Subcutaneous abdominal adipose tissue (tissue), 5 donors: ENCODE data around the gene ANKRD9.
A peak's percentile ranks its signal among the peaks of the same experiment; 100 is the strongest.

Experiments
- H3K27ac ChIP-seq: one replicate; pipeline ENCODE4 v1.7.0; 2013; ENCODE audit warnings: low read depth, mild to moderate bottlenecking, inconsistent platforms, low read length, moderate library complexity
- H3K27me3 ChIP-seq, 5 donors: one replicate each; pipeline ENCODE4 v1.7.0; 2013; ENCODE audit warnings: low read length in 5 of 5, inconsistent platforms in 1 of 5; ENCODE audit not compliant: control insufficient read depth in 5 of 5, insufficient read depth in 4 of 5
- H3K36me3 ChIP-seq, 5 donors: one replicate each; pipeline ENCODE4 v1.7.0; 2013; ENCODE audit warnings: low read length in 5 of 5; ENCODE audit not compliant: control insufficient read depth in 5 of 5, insufficient read depth in 5 of 5
- H3K4me1 ChIP-seq, 5 donors: one replicate each; pipeline ENCODE4 v1.7.0; 2013; ENCODE audit warnings: low read length in 5 of 5, mild to moderate bottlenecking in 3 of 5, moderate library complexity in 1 of 5; ENCODE audit not compliant: control insufficient read depth in 5 of 5, insufficient read depth in 5 of 5
- H3K4me3 ChIP-seq, 5 donors: one replicate each; pipeline ENCODE4 v1.7.0; 2013; ENCODE audit warnings: low read length in 5 of 5, low read depth in 1 of 5
- H3K9ac ChIP-seq, 5 donors: one replicate each; pipeline ENCODE4 v1.7.0; 2013; ENCODE audit warnings: low read length in 5 of 5, mild to moderate bottlenecking in 4 of 5, moderate library complexity in 3 of 5
- H3K9me3 ChIP-seq, 5 donors: one replicate each; pipeline ENCODE4 v1.7.0; 2013; ENCODE audit warnings: low read length in 5 of 5; ENCODE audit not compliant: control insufficient read depth in 5 of 5
- donor health status: healthy.
- donor health status: healthy.
- donor health status: healthy.
- donor health status: healthy.
- donor health status: healthy.

The ANKRD9 gene

DNA sequence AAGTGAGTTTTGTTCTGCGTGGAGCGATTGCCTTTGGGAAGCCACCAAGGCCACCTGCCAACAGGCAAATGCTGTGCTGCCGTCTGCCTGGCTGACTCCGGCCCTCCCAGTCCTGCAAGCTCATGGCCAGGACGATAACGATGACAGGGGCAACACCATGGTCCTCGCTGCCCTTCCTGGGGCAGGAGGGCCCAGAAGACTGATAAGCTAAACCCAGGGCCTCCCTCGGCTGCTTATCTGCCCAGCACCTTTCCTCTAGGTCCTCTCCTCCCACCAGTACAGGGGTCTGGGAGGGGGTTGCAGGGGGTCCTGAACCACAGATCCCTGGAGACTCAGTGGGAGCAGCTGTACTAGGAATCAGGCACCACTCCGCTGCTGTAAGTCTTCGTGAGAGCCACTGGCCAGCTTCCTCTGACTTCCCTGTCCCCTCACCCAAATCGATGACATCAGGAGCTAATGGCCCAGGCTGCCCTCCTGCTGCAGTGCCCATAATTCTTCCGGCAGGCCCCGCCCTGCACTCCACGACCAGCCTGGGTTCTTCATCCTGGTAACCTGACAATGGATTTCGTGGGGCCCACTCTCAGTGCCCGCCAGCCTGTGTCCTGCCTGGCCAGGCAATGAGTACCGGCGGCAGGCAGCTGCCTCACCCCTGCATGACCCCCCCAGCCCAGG is 5.1 kb downstream of the ANKRD9 start:
- no peak overlapping the region for H3K4me3 ChIP-seq
- no peak overlapping the region for H3K9ac ChIP-seq
- H3K27ac ChIP-seq: no peak overlapping the region

DNA sequence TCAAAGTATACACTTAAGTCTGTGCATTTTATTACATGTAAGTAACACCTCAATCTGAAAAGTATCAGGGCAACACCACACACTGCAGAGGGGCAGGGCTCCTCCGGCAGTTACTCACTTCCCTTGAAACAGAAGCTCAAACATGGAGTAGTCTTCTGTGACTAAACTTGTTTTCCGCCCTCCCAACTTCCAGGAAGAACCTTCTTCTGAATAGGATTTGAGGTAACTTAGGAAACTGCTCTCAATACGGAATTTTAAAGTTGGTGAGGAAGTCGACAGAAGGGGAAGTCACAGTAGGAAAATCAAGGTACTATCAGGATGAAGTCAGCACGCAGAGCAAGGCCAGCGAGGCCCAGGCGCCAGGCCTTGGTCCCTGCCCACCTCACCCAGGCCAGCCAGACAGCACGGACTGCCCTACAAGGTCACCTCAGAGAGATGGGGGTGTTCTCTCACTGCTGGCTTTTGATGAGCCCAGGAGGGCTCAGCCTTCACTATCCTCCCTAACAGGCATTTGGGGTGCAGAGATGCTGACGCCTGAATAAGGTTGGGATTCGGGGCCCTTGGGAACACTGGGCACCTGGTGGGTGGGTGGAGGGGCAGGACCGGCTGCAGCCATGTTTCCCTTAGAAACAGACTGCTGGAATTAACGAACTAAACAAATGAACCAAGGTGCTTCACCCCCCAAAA is 5.8 kb downstream of the ANKRD9 start:
- Histone ChIP-seq H3K4me3 (no peak overlapping the region), H3K27ac (no peak overlapping the region), H3K9me3 (no peaks in the 10 kb centered on the region), H3K36me3 (peaks cover 0 to 30% (median 12%) of the 10 kb centered on the region in 5 donors), H3K27me3 (no peaks in the 10 kb centered on the region), H3K9ac (no peak overlapping the region), H3K4me1 (peaks cover 0 to 26% (median 14%) of the 10 kb centered on the region in 5 donors)

More for the DNA sequence above, 5.1 kb downstream of the ANKRD9 start:
- no peaks in the 10 kb centered on the region for H3K9me3 ChIP-seq
- H3K36me3 ChIP-seq: peaks cover 0 to 24% (median 8%) of the 10 kb centered on the region in 5 donors
- H3K27me3 ChIP-seq: no peaks in the 10 kb centered on the region
- peaks cover 0 to 27% (median 17%) of the 10 kb centered on the region in 5 donors for H3K4me1 ChIP-seq

DNA sequence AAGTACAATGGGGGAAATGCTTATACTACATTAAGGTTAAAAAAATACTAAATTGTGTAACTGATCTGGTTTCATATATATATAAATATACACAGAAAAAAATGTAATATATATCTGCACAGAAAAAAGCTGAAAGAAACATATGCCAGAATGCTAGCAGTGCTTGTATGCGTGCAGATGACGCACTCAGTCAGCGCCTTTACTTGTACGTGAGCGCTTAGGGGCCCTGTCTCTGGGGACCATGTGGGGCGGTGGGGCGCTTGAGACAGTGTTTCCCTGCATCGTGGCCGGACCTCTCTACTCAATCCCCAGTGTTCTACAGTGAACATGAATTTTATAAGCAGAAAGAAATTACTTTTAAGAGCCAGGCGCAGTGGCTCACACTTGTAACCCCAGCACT is 7.0 kb downstream of the ANKRD9 start:
- Histone ChIP-seq H3K9me3 (no peaks in the 10 kb centered on the region), H3K27me3 (no peaks in the 10 kb centered on the region), H3K27ac (no peak overlapping the region), H3K4me1 (peaks cover 0 to 16% (median 11%) of the 10 kb centered on the region in 5 donors), H3K4me3 (no peak overlapping the region), H3K36me3 (peaks cover 0 to 38% (median 24%) of the 10 kb centered on the region in 5 donors), H3K9ac (no peak overlapping the region)

DNA sequence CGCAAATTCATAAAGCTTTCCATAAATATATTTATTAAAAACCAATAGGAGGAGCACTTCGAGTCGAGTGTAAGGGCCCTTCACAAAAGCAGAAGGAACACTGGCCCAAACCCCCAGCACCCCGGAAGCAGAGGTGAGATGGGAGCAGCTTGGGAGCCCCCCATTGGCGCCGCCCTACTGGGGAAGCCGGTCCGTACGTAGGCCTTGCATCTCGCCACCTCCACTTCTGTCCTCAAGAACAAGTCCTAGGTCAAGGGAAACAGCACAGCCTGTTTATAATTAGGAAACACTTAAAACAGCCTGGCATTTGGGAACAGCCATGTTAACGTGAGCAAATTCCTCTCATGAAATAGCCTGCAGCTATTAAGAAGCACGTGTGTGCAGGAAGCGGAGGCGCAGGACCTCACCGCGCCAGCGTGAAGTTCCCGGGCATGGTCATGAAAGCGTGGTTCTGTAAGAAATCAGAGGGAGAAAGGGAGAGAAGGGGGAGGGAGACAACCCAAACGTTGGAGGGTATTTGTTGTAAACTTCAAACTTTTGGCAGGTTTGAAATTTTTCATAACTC is 7.7 kb downstream of the ANKRD9 start:
- no peaks in the 10 kb centered on the region for H3K9me3 ChIP-seq
- H3K27me3 ChIP-seq: no peaks in the 10 kb centered on the region
- no peak overlapping the region for H3K9ac ChIP-seq
- H3K4me3 ChIP-seq: no peak overlapping the region
- peaks cover 0 to 39% (median 32%) of the 10 kb centered on the region in 5 donors for H3K36me3 ChIP-seq
- H3K4me1 ChIP-seq: peaks cover 0 to 16% (median 11%) of the 10 kb centered on the region in 5 donors
- no peak overlapping the region for H3K27ac ChIP-seq

DNA sequence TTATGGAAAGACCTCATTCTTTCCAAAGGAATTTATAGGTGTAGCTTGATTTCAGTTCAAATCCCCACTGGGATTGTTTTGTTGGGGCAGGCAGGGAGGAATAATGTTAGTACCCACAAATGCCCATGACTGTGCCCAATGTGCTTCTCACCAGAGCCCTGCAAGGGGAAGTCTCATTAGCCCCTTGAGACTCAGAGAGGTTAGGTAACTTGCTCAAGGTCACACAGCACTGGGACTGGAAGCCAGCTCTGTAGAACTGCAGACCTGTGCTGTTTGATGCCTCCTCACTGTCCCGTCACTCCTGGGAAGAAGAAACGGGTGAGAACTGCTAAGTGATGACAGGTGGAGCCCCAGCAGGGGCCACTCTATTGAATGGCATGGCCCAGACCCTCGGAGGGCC is 8.9 kb downstream of the ANKRD9 start:
- no peaks in the 10 kb centered on the region for H3K9me3 ChIP-seq
- H3K9ac ChIP-seq: peak overlapping the region in 2 of 5 donors; percentile 4 to 54
- no peaks in the 10 kb centered on the region for H3K27me3 ChIP-seq
- H3K36me3 ChIP-seq: peaks cover 0 to 33% (median 28%) of the 10 kb centered on the region in 5 donors
- H3K4me1 ChIP-seq: peaks cover 0 to 16% (median 11%) of the 10 kb centered on the region in 5 donors
- no peak overlapping the region for H3K4me3 ChIP-seq
- peak overlapping the region; percentile 37 for H3K27ac ChIP-seq

DNA sequence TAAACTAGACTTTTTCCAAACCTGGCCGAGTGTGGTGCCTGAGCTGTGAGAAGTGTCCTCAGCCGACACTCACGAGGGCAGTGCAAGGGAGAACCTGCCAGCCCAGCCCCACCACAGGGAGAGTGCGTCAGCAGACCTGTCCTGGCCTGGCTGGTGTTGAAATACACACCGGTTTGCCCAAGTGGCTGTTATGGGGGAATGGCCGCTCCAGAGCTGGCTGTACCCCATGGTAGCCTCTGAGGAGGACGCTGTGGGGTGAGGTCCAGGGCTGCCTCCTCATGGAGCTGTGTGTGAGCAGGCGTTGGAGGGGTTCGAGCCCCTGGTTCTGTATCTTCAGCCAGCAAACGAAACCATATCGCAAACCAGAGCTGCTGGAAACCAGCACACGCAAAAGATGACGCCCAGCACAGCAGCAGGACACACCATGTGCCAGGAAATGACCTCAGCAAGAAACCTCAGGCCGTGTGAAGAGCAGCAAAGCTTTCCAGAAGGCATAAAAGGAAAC is 9.4 kb downstream of the ANKRD9 start:
- no peaks in the 10 kb centered on the region for H3K9me3 ChIP-seq
- peak overlapping the region in 2 of 5 donors; percentile 26 to 43 for H3K4me3 ChIP-seq
- H3K36me3 ChIP-seq: peaks cover 0 to 32% (median 28%) of the 10 kb centered on the region in 5 donors
- peaks cover 0 to 16% (median 11%) of the 10 kb centered on the region in 5 donors for H3K4me1 ChIP-seq
- H3K27me3 ChIP-seq: no peaks in the 10 kb centered on the region
- peak overlapping the region; percentile 55 for H3K27ac ChIP-seq
- H3K9ac ChIP-seq: peak overlapping the region in 2 of 5 donors; percentile 49 to 54

DNA sequence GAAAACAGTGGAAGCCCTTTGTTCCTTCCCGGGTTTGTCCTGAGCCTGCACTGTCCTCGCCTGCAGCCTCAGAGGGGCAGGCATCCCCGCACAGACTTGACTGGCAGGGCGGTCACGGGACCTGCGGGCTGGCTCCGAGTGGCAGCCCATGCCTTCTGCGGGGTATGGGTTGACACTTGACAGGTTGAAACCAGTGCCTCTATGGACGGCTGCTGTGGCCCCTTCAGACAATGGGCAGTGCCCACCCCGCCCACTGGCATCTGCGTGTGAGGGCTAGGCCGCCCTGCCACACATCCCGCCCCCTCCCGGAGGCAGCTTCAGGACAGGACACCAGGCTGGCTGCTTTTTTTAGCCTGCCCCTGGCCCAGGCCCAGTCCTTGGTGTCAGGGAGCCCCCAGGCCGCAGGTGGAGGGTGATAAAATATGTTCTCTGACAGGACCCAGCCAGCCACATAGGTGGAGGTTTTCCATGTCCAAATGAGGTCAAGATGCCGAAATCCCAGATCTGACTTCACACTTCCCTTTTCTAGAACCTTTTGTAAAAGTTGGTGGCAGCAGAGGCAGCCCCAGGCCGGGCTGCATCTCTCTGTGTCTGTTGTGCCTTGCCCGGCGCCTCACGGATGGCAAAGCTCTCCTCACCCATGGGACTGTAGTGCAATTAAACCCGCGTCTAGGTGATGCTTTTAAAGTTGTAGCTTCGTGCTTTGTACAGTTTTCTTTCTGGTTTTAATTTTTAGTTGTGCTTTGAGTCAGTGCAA is 10.0 kb downstream of the ANKRD9 start:
- peak overlapping the region; percentile 55 for H3K27ac ChIP-seq
- H3K4me1 ChIP-seq: peaks cover 0 to 16% (median 11%) of the 10 kb centered on the region in 5 donors
- no peaks in the 10 kb centered on the region for H3K27me3 ChIP-seq
- H3K36me3 ChIP-seq: peaks cover 0 to 32% (median 28%) of the 10 kb centered on the region in 5 donors
- H3K9ac ChIP-seq: peak overlapping the region in 1 of 5 donors; percentile 54
- no peak overlapping the region for H3K4me3 ChIP-seq
- H3K9me3 ChIP-seq: no peaks in the 10 kb centered on the region

DNA sequence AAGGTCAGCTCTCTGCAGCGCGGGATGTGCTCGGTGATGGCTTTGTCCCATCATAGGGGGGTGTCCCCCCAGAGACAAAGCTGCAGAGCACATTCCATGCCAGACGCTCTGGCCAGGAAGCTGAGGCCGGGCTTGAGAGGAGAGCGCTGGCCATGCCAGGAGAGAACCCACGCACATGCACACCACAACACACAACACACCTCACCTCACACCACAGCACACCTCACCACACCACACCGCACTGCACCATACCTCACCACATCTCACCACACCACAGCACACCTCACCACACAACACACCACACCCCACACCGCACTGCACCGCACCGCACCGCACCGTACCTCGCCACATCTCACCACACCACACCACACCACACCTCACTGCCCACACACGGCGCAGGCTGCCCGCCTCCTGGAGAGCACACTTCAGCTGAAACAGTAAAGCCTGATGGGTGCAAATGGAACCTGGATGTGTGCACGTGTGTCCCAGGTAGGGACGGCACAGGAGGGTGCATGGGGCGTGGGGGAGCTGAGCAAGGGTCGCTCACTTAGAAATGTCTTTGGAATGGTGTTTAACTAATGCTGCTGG is 10.8 kb downstream of the ANKRD9 start:
- Histone ChIP-seq H3K36me3 (peaks cover 0 to 32% (median 28%) of the 10 kb centered on the region in 5 donors), H3K4me3 (no peak overlapping the region), H3K27ac (no peak overlapping the region), H3K27me3 (no peaks in the 10 kb centered on the region), H3K4me1 (peaks cover 0 to 16% (median 11%) of the 10 kb centered on the region in 5 donors), H3K9ac (no peak overlapping the region), H3K9me3 (no peaks in the 10 kb centered on the region)

DNA sequence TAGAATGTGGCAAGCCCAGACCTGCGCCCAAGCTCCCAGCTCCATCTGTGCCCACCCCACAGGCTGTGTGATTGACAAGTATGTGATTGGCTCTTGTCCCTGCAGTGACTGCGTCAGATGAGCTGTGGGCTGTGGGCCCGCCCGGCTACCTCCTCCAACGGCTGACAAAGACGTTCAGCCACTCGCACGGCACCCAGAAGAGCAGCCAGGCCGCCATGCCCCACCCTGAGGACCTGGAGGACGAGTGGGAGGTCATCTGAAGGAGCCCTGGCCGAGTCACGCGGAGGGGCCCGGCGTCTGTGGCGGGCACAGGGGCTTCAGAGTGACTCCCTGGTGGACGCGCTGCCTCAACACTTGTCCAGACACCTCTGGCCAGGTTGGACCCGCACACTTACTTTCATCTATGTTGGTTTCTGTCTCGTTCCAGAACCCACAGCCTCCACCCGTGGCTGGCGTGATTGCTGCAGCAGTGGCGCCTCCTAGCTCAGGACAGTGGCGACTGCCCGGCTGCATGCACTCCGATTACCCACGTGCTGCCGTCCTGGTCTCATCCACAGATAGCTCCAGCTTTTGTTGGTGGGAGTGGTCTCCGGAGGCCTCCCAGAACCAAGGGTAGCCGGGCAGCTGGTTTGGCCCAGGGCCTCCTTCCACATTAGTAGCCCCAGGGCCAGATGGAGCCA is 11.4 kb downstream of the ANKRD9 start:
- H3K9ac ChIP-seq: no peak overlapping the region
- H3K27me3 ChIP-seq: no peaks in the 10 kb centered on the region
- H3K4me3 ChIP-seq: no peak overlapping the region
- peaks cover 0 to 16% (median 11%) of the 10 kb centered on the region in 5 donors for H3K4me1 ChIP-seq
- no peaks in the 10 kb centered on the region for H3K9me3 ChIP-seq
- peaks cover 0 to 36% (median 28%) of the 10 kb centered on the region in 5 donors for H3K36me3 ChIP-seq
- H3K27ac ChIP-seq: no peak overlapping the region
